Spleen (tissue), 11 donors: Measurements from ENCODE around the gene COL26A1. TPM values are rescaled to one million over a fixed set of nuclear protein-coding genes. Genes with fewer than 3 reads are reported as not detected.
A peak's percentile ranks its signal among the peaks of the same experiment; 100 is the strongest.
"Not testable (repeated sequence)": the region's sequence is repeated elsewhere in the genome, so short reads cannot be mapped to it uniquely, and the experiment has no call there.

ENCODE experiments used
- DNase-seq: peaks from one replicate; pipeline ENCODE4 v3.0.0-alpha.2; 2020
- H3K27ac ChIP-seq, 8 donors: fragments of 200-600 bp; sonication (generic) in 7 of 8; 1 replicate in 4 of 8; 2 replicates in 4 of 8; pipeline versions ENCODE4 v1.5.0 to v1.8.0; 2016 to 2021; ENCODE audit warnings: inconsistent platforms in 4 of 8, mild to moderate bottlenecking in 4 of 8, moderate library complexity in 1 of 8
- H3K27me3 ChIP-seq, 7 donors: fragments of 200-600 bp; sonication (generic) in 6 of 7; replicated peaks in 1 of 7; 1 replicate in 4 of 7; 2 replicates in 3 of 7; pipeline versions ENCODE4 v1.5.0 to v1.8.0; 2016 to 2021; ENCODE audit warnings: inconsistent platforms in 3 of 7, mild to moderate bottlenecking in 1 of 7
- H3K36me3 ChIP-seq, 6 donors: fragments of 200-600 bp; sonication (generic) in 5 of 6; 1 replicate in 4 of 6; 2 replicates in 2 of 6; pipeline versions ENCODE4 v1.5.0 to v1.8.0; 2016 to 2021; ENCODE audit warnings: inconsistent platforms in 2 of 6
- H3K4me1 ChIP-seq, 6 donors: fragments of 200-600 bp; sonication (generic) in 5 of 6; 1 replicate in 3 of 6; 2 replicates in 3 of 6; pipeline versions ENCODE4 v1.5.0 to v1.8.0; 2016 to 2021; ENCODE audit warnings: inconsistent platforms in 3 of 6
- H3K4me3 ChIP-seq, 8 donors: fragments of 200-600 bp; sonication (generic) in 7 of 8; 1 replicate in 4 of 8; 2 replicates in 4 of 8; pipeline versions ENCODE4 v1.5.0 to v1.8.0; 2016 to 2021; ENCODE audit warnings: inconsistent platforms in 4 of 8, mild to moderate bottlenecking in 4 of 8, moderate library complexity in 2 of 8
- H3K9me3 ChIP-seq, 8 donors: fragments of 200-600 bp; sonication (generic) in 7 of 8; 1 replicate in 4 of 8; 2 replicates in 4 of 8; pipeline versions ENCODE4 v1.5.0 to v1.8.0; 2016 to 2021; ENCODE audit warnings: inconsistent platforms in 4 of 8
- POLR2A ChIP-seq, 3 donors: fragments of 450-650 bp; IDR thresholded peaks; one replicate each; pipeline ENCODE4 v1.5.1; 2017; ENCODE audit warnings: antibody characterized with exemption in 3 of 3, mild to moderate bottlenecking in 1 of 3
- POLR2AphosphoS5 ChIP-seq, 3 donors: sonication (generic); formaldehyde crosslinking; IDR thresholded peaks; one replicate each; pipeline ENCODE4 v1.5.1; 2017; ENCODE audit warnings: antibody characterized with exemption in 3 of 3
- WGBS, 5 donors: extraction: QIAGEN DNeasy Blood & Tissue Kit in 3 of 5; methylation state at CpG; one replicate each; pipeline versions ENCODE4 v1.1.5 to v1.1.7; 2013 to 2018; 5-methylcytosine and 5-hydroxymethylcytosine counted together
- intact Hi-C: fragments of 100-400 bp; cut with DNase I; formaldehyde crosslinking; loops from one replicate; pipeline ENCODE4 v1.15.0; 2023; ENCODE audit warnings: low total_unique reads
- polyA plus RNA-seq, 3 donors: library from polyadenylated mRNA; stranded (reverse); fragments of 200-250 nt; gene quantifications; one replicate each; pipeline ENCODE4 v1.2.1, GENCODE V29; 2013
- total RNA-seq, 7 donors: library from RNA; depleted of rRNA in 3 of 7; stranded (reverse); fragments of >200 nt in 3 of 7; fragmentation: NEBNext Ultra II Directional in 4 of 7; extraction: Animal tissue kit (Norgen Biotek cat#: 25700) in 4 of 7; gene quantifications; one replicate each; pipeline versions ENCODE4 v1.1.0 to v1.2.1, GENCODE V29; 2016 to 2021
- TF ChIP-seq, protein P1 (sequence below), 11 experiments: fragments of 200-600 bp in 7 of 11; fragments of 450-650 bp in 4 of 11; sonication (generic) in 4 of 11; IDR thresholded peaks in 8 of 11; conservative IDR thresholded peaks in 3 of 11; 1 replicate in 7 of 11; 2 replicates in 4 of 11; pipeline versions ENCODE4 v1.4.0 to v1.8.0; 2016 to 2021; ENCODE audit warnings: antibody characterized with exemption in 11 of 11, inconsistent platforms in 4 of 11, mild to moderate bottlenecking in 1 of 11
- donor health status: healthy with polysubstance abuse.
- donor health status: DM: no; HTN: no; CAD: no; lungs with moderate emphysema.
- donor health status: DM: no; HTN: no; CAD: no.
- donor health status: Bipolar disorder and iron deficiency.
- donor health status: healthy.
- donor health status: DM: no; HTN: no; CAD: no.
- donor health status: DM: yes; HTN: yes; CAD: no.

The COL26A1 gene
- total and polyA plus RNA-seq, 10 donors = 0.15 to 0.32 (median 0.22) TPM; not detected in 4

DNA sequence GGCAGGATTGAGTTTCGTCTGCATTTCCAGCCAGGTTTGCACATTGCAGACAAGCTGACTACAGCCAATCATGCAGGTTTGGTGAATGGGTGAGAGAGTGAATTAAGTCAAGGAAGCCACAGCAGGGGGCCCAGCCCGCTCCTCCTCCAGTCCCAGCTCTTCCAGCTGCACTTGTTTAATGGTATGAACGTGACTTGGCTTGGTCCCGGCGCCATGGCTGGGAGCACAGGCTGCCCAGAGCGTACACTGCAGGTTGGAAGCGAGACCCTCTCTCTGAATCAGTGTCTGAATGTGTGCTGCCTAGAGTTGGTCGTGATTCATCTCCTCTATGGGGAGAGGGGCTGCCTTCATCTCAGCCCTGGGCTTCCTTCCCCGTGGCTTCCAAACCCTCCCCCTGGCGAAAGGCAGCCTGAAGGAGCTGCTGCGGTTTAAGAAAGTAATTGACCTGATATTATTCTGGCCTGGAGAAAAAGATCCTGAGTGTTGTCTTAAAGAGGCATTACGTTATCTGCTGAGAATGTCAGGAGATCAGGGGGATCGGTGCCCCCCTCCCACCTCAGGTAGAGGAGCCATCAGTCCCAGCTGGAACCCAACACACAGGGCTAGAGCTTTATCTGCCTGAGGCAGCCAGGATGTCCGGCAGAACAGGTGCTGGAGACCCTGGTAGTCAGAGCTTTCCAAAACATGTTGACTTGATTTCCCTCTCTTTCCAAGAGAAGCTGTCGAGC lies 132.1 kb downstream of the COL26A1 start:
- no peaks in the 10 kb centered on the region for H3K36me3 ChIP-seq
- no peak overlapping the region for H3K27ac ChIP-seq
- DNase-seq = no peak
- no peaks in the 10 kb centered on the region for H3K9me3 ChIP-seq
- H3K4me1 ChIP-seq = no peaks in the 10 kb centered on the region
- H3K27me3 ChIP-seq = peaks cover 0 to 16% (median 0%) of the 10 kb centered on the region in 7 donors
- TF ChIP-seq POLR2AphosphoS5 (IDR thresholded peaks at IDR 0.05) (no peak), POLR2A (IDR thresholded peaks at IDR 0.05) (no peak)
- TF ChIP-seq, protein P1, sequence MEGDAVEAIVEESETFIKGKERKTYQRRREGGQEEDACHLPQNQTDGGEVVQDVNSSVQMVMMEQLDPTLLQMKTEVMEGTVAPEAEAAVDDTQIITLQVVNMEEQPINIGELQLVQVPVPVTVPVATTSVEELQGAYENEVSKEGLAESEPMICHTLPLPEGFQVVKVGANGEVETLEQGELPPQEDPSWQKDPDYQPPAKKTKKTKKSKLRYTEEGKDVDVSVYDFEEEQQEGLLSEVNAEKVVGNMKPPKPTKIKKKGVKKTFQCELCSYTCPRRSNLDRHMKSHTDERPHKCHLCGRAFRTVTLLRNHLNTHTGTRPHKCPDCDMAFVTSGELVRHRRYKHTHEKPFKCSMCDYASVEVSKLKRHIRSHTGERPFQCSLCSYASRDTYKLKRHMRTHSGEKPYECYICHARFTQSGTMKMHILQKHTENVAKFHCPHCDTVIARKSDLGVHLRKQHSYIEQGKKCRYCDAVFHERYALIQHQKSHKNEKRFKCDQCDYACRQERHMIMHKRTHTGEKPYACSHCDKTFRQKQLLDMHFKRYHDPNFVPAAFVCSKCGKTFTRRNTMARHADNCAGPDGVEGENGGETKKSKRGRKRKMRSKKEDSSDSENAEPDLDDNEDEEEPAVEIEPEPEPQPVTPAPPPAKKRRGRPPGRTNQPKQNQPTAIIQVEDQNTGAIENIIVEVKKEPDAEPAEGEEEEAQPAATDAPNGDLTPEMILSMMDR (IDR thresholded peaks at IDR 0.05 in 8 of 11, conservative IDR thresholded peaks at IDR 0.05 in 3 of 11) = no peak
- WGBS, 5 donors = 53 to 95% (median 69%) methylated on average over 5 to 15 of the region's 15 CpGs
- intact Hi-C loops = no loop called here
- H3K4me3 ChIP-seq = no peak overlapping the region

DNA sequence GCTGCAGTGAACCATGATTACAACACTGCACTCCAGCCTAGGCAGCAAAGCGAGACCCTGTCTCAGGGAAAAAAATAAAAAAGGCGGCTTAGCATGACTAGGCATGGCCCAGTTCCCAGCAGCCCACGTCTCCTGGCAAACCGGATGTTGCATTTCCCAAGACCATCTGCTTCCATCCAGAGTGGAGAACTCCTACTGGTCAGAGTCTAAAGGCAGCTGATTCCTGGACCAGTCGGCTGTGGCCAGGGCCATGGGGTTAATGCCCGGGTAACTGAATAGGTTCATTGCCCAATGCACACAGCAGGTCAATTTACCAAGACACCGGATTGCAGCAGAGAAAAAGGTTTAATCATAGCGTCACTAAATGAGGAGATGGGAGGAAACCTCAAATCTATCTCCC lies 133.3 kb downstream of the COL26A1 start:
- Histone ChIP-seq H3K4me3 (no peak overlapping the region), H3K36me3 (no peaks in the 10 kb centered on the region), H3K9me3 (no peaks in the 10 kb centered on the region), H3K27me3 (peaks cover 0 to 5% (median 0%) of the 10 kb centered on the region in 7 donors), H3K4me1 (no peaks in the 10 kb centered on the region), H3K27ac (no peak overlapping the region)
- intact Hi-C loops = no loop called here
- 59 to 77% (median 67%) methylated on average over 8 of the region's 8 CpGs for WGBS, 5 donors
- DNase-seq = no peak
- TF ChIP-seq, protein P1 (IDR thresholded peaks at IDR 0.05 in 8 of 11, conservative IDR thresholded peaks at IDR 0.05 in 3 of 11) = no peak
- TF ChIP-seq POLR2A (IDR thresholded peaks at IDR 0.05) (no peak), POLR2AphosphoS5 (IDR thresholded peaks at IDR 0.05) (no peak)

DNA sequence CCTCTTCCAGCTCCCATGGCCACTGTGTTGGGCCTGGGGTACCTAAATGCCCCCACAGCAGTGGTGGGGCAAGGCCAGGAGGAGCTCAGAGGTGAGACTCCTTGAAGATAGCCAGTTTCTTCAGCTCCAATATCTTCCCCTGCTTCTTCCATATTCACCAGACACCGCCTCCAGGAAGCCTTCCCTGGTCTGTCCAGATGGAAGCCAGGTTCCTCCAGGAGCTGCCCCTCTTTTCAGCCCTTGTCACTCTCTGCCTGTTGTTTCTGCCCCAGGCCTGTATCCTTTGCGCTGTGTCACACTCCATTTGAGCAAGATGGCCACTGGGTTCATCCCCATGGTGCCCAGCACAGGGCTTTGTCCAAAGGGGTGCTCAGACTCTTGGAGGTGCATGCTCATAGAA lies 138.7 kb downstream of the COL26A1 start:
- intact Hi-C loops = no loop called here
- WGBS, 5 donors = 88 to 100% (median 92%) methylated on average over 2 of the region's 2 CpGs
- no peak overlapping the region for H3K27ac ChIP-seq
- peaks cover 0 to 19% (median 13%) of the 10 kb centered on the region in 6 donors for H3K4me1 ChIP-seq
- no peak overlapping the region for H3K4me3 ChIP-seq
- TF ChIP-seq POLR2A (IDR thresholded peaks at IDR 0.05) = no peak
- TF ChIP-seq, protein P1 (IDR thresholded peaks at IDR 0.05 in 8 of 11, conservative IDR thresholded peaks at IDR 0.05 in 3 of 11) = no peak
- no peak for TF ChIP-seq POLR2AphosphoS5 (IDR thresholded peaks at IDR 0.05)
- no peaks in the 10 kb centered on the region for H3K27me3 ChIP-seq
- H3K9me3 ChIP-seq = no peaks in the 10 kb centered on the region
- H3K36me3 ChIP-seq = no peaks in the 10 kb centered on the region
- no peak for DNase-seq

DNA sequence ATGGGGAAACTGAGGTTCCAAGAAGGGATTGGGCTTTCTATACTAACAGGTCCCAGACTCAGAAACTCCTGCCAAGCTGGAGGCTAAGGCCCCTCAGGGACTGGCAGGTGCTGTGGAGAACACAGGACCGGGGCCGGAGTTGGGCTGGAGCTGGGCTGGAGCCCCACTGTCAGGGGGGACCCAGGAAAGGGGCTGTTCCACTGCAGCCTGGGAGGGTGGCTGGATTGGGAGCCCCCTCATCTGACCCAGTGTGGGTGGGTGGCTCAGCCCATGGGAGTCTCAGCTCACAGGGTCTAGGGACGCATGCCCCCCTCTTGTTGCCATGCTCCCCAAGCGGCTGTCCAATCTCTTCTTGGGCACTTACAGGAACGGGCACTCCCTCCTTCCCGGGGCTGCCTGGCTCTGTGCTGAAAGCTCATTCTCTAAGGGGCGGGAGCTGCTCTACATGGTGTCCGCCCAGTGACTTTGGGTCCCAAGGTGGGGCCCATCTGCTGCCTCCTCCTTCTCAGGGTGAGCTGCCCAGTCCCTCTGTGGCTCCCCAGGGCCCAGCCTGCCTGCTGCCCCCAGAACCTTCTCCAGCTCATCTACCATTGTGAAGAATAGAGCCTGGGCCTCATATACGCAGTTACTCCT lies 139.9 kb downstream of the COL26A1 start:
- no peak for TF ChIP-seq POLR2AphosphoS5 (IDR thresholded peaks at IDR 0.05)
- TF ChIP-seq, protein P1 (IDR thresholded peaks at IDR 0.05 in 8 of 11, conservative IDR thresholded peaks at IDR 0.05 in 3 of 11) = no peak
- TF ChIP-seq POLR2A (IDR thresholded peaks at IDR 0.05) = no peak
- peaks cover 0 to 4% (median 0%) of the 10 kb centered on the region in 7 donors for H3K27me3 ChIP-seq
- no peak for DNase-seq
- intact Hi-C loops = no loop called here
- WGBS, 5 donors = 90 to 95% (median 91%) methylated on average over 3 to 9 of the region's 9 CpGs
- peak overlapping the region in 1 of 8 donors; percentile 15 for H3K27ac ChIP-seq
- H3K9me3 ChIP-seq = no peaks in the 10 kb centered on the region
- no peak overlapping the region for H3K4me3 ChIP-seq
- H3K4me1 ChIP-seq = peaks cover 0 to 25% (median 18%) of the 10 kb centered on the region in 6 donors
- no peaks in the 10 kb centered on the region for H3K36me3 ChIP-seq

DNA sequence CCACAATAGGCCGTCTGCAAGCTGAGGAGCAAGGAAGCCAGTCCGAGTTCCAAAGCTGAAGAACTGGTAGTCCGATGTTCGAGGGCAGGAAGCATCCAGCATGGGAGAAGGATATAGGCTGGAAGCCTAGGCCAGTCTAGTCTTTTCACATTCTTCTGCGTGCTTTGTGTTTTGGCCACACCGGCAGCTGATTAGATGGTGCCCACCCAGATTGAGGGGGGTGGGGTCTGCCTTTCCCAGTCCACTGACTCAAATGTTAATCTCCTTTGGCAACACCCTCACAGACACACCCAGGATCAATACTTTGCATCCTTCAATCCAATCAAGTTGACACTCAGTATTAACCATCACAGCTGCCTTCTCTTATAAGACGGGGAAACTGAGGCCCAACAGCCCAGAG lies 142.8 kb downstream of the COL26A1 start:
- WGBS, 5 donors = 87 to 97% (median 91%) methylated on average over 7 of the region's 7 CpGs
- H3K27me3 ChIP-seq = peaks cover 0 to 31% (median 0%) of the 10 kb centered on the region in 7 donors
- H3K9me3 ChIP-seq, H3K4me3 ChIP-seq, H3K27ac ChIP-seq, intact Hi-C loops, H3K36me3 ChIP-seq, DNase-seq: not testable (repeated sequence)
- H3K4me1 ChIP-seq = peaks cover 0 to 31% (median 23%) of the 10 kb centered on the region in 6 donors
